T-helper 1 cell treated with Interleukin-12 subunit alpha and Interleukin-12 subunit beta and Interleukin-4 antibody, amounts not matched to agents 30 μg/mL and 1 μg/mL, for 36 hours (primary cell): ENCODE data around the gene AMBP.
"Not testable (repeated sequence)": the region's sequence is repeated elsewhere in the genome, so short reads cannot be mapped to it uniquely, and the experiment has no call there.

Experiments
- H3K27ac Mint-ChIP-seq: one replicate; pipeline ENCODE4 v1.8.0; 2021; ENCODE audit warnings: mild to moderate bottlenecking, mixed read lengths
- H3K27me3 Mint-ChIP-seq: one replicate; pipeline ENCODE4 v1.8.0; 2021; ENCODE audit warnings: low read depth, mixed read lengths
- H3K36me3 Mint-ChIP-seq: one replicate; pipeline ENCODE4 v1.8.0; 2021; ENCODE audit warnings: low read depth, mixed read lengths
- H3K4me1 Mint-ChIP-seq: one replicate; pipeline ENCODE4 v1.8.0; 2021; ENCODE audit warnings: low read depth, mixed read lengths
- H3K4me3 Mint-ChIP-seq: one replicate; pipeline ENCODE4 v1.8.0; 2021; ENCODE audit warnings: mild to moderate bottlenecking, moderate library complexity, mixed read lengths
- H3K9me3 Mint-ChIP-seq: one replicate; pipeline ENCODE4 v1.8.0; 2021; ENCODE audit warnings: mixed read lengths

Gene AMBP

GRCh38 chr9:114048533-114049415 is 29.3 kb downstream of the AMBP start:
- H3K9me3 Mint-ChIP-seq = no peaks in the 10 kb centered on the region
- no peak overlapping the region for H3K27ac Mint-ChIP-seq
- no peak overlapping the region for H3K4me3 Mint-ChIP-seq
- H3K27me3 Mint-ChIP-seq = peaks cover 12% of the 10 kb centered on the region
- H3K4me1 Mint-ChIP-seq = no peaks in the 10 kb centered on the region
- H3K36me3 Mint-ChIP-seq = no peaks in the 10 kb centered on the region

DNA sequence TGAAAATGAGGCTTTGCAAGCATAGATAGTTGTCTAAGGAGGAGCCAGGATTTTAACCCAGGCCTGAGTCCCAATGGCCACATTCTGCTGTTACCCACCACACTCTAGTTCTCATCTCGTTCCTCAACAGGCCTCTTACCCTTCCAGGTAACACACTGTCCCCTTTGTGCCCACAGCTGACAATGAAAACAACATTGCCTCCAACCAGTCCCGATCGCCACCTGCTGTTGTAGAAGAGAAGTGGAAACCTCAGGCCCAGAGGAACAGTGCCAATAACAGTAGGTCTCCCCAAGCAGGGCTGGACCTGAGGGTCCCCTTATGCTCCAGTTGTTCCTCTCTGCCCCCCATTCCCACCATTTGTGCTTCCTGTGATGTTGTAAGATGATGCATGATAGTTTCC is 30.4 kb downstream of the AMBP start:
- Mint-ChIP-seq H3K9me3 (no peaks in the 10 kb centered on the region), H3K36me3 (no peaks in the 10 kb centered on the region), H3K27ac (no peak overlapping the region), H3K4me1 (no peaks in the 10 kb centered on the region), H3K27me3 (peaks cover 13% of the 10 kb centered on the region), H3K4me3 (no peak overlapping the region)

DNA sequence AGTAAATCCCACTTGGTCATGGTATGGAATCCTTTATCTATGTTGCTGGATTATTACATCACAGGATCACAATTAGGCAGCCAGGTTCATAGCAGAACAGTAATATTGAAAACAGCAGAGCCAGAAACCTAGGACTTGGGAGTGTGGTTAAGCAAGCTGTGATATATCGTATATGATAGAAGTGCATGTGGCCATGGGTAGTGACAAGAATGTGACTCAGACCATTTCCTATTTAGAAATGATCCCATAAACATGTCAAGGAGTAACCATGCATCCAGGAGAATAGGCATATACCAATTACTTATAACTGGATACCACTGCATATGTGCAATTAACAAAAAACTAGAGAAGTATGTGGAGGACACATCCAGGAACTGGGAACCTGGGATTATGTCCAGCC is 31.2 kb downstream of the AMBP start:
- Mint-ChIP-seq H3K27ac (no peak overlapping the region), H3K4me3 (no peak overlapping the region), H3K9me3 (no peaks in the 10 kb centered on the region), H3K27me3 (peaks cover 13% of the 10 kb centered on the region), H3K36me3 (no peaks in the 10 kb centered on the region), H3K4me1 (no peaks in the 10 kb centered on the region)

GRCh38 chr9:114046237-114046755 is 31.8 kb downstream of the AMBP start:
- no peaks in the 10 kb centered on the region for H3K4me1 Mint-ChIP-seq

DNA sequence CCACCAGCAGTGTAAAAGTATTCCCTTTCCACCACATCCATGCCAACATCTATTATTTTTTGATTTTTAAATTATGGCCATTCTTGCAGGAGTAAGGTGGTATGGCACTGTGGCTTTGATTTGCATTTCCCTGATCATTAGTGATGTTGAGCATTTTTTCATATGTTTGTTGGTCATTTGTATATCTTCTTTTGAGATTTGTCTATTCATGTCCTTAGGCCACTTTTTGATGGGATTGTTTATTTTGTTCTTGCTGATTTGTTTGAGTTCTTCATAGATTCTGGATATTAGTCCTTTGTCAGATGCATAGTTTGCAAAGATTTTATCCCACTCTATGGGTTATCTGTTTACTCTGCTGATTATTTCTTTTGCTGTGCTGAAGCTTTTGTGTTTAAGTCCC is 34.4 kb downstream of the AMBP start:
- H3K27me3 Mint-ChIP-seq = peaks cover 13% of the 10 kb centered on the region
- not testable (repeated sequence) for H3K36me3 Mint-ChIP-seq, H3K4me1 Mint-ChIP-seq, H3K27ac Mint-ChIP-seq, H3K9me3 Mint-ChIP-seq, H3K4me3 Mint-ChIP-seq

More at GRCh38 chr9:114046237-114046755, 31.8 kb downstream of the AMBP start:
- Mint-ChIP-seq H3K27me3 (peaks cover 13% of the 10 kb centered on the region), H3K9me3 (no peaks in the 10 kb centered on the region), H3K4me3 (no peak overlapping the region), H3K36me3 (no peaks in the 10 kb centered on the region), H3K27ac (no peak overlapping the region)

DNA sequence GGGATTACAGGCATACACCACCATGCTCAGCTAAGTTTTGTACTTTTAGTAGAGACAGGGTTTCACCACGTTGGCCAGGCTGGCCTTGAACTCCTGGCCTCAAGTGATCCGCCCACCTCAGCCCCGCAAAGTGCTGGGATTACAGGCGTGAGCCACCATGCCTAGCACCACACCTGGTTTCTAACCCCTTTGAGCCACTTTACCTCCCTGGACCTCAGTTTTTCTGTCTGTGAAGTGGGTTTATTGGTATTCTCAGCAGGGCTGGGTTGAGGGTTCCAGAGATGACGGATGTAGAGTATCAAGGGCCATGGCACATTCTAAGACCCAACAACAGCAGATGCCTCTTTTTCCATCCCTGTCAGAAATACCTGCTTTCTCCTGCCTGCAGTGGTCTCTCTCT is 38.6 kb downstream of the AMBP start:
- no peaks in the 10 kb centered on the region for H3K36me3 Mint-ChIP-seq
- no peaks in the 10 kb centered on the region for H3K4me1 Mint-ChIP-seq
- H3K27ac Mint-ChIP-seq = no peak overlapping the region
- H3K9me3 Mint-ChIP-seq = no peaks in the 10 kb centered on the region
- H3K27me3 Mint-ChIP-seq = peaks cover 8% of the 10 kb centered on the region
- no peak overlapping the region for H3K4me3 Mint-ChIP-seq

GRCh38 chr9:114038724-114039313 is 39.3 kb downstream of the AMBP start:
- Mint-ChIP-seq H3K9me3 (no peaks in the 10 kb centered on the region), H3K4me3 (no peak overlapping the region), H3K27ac (no peak overlapping the region), H3K4me1 (no peaks in the 10 kb centered on the region), H3K36me3 (no peaks in the 10 kb centered on the region), H3K27me3 (peaks cover 1% of the 10 kb centered on the region)

DNA sequence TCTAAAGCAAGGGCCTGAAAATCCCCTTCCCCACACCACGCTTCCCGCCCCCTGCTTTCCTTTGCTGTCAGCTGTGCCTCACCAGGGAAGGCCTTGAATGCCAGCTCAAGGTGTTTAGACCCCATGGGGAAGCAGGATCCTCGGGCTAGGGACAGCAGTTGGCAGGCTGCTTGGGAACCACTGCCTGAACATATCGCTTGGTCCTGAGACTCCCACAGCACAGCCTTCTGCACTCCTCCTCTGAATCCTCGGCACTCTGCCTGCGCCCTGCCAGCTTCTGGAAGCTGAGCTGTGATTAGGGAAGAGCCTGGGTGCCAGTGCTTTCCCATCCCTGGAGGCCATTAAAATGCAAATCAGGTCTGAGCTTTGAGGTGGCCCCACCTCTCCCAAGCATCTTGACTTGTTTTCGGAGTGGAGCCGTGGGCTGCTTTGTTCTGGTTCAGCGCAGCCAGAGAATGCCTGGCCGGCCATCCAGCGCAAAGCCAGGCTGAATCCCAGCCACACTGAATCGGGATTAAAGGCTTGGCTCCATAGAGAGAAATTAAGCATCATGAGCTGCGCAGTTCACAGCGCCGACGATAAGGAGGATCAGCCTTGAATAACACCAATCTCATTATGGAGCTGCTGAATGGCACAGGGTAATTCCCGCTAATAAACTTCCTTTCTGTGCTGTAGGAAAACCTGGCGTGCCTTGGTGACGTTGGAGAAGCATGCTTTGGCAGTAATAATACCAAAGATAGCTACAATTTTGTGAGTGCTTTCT is 40.0 kb downstream of the AMBP start:
- Mint-ChIP-seq H3K4me3 (no peak overlapping the region), H3K27ac (no peak overlapping the region), H3K36me3 (no peaks in the 10 kb centered on the region), H3K4me1 (no peaks in the 10 kb centered on the region), H3K27me3 (no peaks in the 10 kb centered on the region), H3K9me3 (no peaks in the 10 kb centered on the region)

GRCh38 chr9:114037249-114037648 is 40.9 kb downstream of the AMBP start:
- Mint-ChIP-seq H3K9me3 (no peaks in the 10 kb centered on the region), H3K4me3 (no peak overlapping the region), H3K36me3 (no peaks in the 10 kb centered on the region), H3K27me3 (no peaks in the 10 kb centered on the region), H3K4me1 (no peaks in the 10 kb centered on the region), H3K27ac (no peak overlapping the region)

- Mint-ChIP-seq H3K4me1 (no peaks in the 10 kb centered on the region), H3K4me3 (no peak overlapping the region), H3K27me3 (no peaks in the 10 kb centered on the region), H3K9me3 (no peaks in the 10 kb centered on the region), H3K36me3 (no peaks in the 10 kb centered on the region), H3K27ac (no peak overlapping the region)
Observed at GRCh38 chr9:114035845-114036801, 42.0 kb downstream of the AMBP start.

DNA sequence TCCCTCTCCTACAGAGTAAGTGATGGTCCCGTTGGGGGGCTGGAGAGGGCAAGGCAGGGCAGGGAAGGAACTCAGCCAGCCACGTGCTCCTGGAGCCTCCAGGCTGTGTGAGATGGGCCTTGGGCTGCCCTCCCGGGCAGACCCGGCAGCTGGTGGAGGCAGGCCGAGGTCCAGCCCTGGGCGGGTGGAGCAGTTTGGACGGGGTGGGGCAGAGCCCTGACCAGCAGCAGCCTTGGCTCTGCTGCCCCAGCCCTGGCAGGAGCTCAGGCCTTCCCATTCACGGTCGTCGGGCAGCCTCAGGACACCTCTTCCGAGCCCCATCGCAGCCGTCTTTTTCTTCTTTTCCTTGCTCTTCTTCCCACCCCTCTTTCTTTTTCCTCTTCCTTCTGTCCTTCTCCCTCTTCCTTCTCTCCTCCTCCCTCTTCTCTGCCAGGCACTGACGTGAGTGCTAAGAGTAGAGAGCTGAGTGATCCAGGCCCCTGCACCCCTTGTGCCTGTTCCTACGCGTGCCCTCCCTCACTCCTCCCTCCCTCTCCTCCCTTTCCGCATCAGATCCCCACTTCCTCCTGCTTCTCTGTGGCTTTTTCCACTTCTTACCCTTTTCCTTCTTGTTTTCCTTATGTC is 42.8 kb downstream of the AMBP start:
- no peak overlapping the region for H3K4me3 Mint-ChIP-seq
- H3K4me1 Mint-ChIP-seq = no peaks in the 10 kb centered on the region
- no peak overlapping the region for H3K27ac Mint-ChIP-seq
- H3K9me3 Mint-ChIP-seq = no peaks in the 10 kb centered on the region
- no peaks in the 10 kb centered on the region for H3K27me3 Mint-ChIP-seq
- no peaks in the 10 kb centered on the region for H3K36me3 Mint-ChIP-seq

- H3K4me1 Mint-ChIP-seq = no peaks in the 10 kb centered on the region
- no peaks in the 10 kb centered on the region for H3K36me3 Mint-ChIP-seq
- no peak overlapping the region for H3K27ac Mint-ChIP-seq
- H3K27me3 Mint-ChIP-seq = no peaks in the 10 kb centered on the region
- H3K4me3 Mint-ChIP-seq = no peak overlapping the region
- no peaks in the 10 kb centered on the region for H3K9me3 Mint-ChIP-seq
Observed at GRCh38 chr9:114034661-114035062, 43.4 kb downstream of the AMBP start.

- Mint-ChIP-seq H3K4me1 (no peaks in the 10 kb centered on the region), H3K27ac (no peak overlapping the region), H3K9me3 (no peaks in the 10 kb centered on the region), H3K27me3 (no peaks in the 10 kb centered on the region), H3K4me3 (no peak overlapping the region), H3K36me3 (no peaks in the 10 kb centered on the region)
Observed at GRCh38 chr9:114034196-114034595, 43.9 kb downstream of the AMBP start.
